Epithelial cell of prostate (primary cell): ENCODE data around the gene SUSD2.
A peak's percentile ranks its signal among the peaks of the same experiment; 100 is the strongest.
"Not testable (repeated sequence)": the region's sequence is repeated elsewhere in the genome, so short reads cannot be mapped to it uniquely, and the experiment has no call there.

Experiments used
- DNase-seq: peaks from one replicate; pipeline ENCODE4 v3.0.0-alpha.2; 2011; ENCODE audit warnings: low read depth, low spot score
- H3K27ac ChIP-seq: fragments of 450-650 bp; 2 replicates; pipeline ENCODE4 v1.5.1; 2017; ENCODE audit warnings: mild to moderate bottlenecking

SUSD2 gene

GRCh38 chr22:24181088-24181995 lies at the start of gene SUSD2:
SUSD2 (plus strand) TSS chr22:24181487; CDS start chr22:24181520, 33 bp downstream.
- no peak within 1 kb of the TSS for H3K27ac ChIP-seq
- DNase-seq: no peak

- DNase-seq: no peak
- no peak overlapping the region for H3K27ac ChIP-seq
Observed at GRCh38 chr22:24133187-24133965, 47.9 kb upstream of the SUSD2 start.

GRCh38 chr22:24134090-24134846 lies 47.0 kb upstream of the SUSD2 start:
- no peak for DNase-seq
- H3K27ac ChIP-seq: no peak overlapping the region

- not testable (repeated sequence) for DNase-seq, H3K27ac ChIP-seq
Observed at GRCh38 chr22:24136533-24136932, 44.8 kb upstream of the SUSD2 start.

- no peak overlapping the region for H3K27ac ChIP-seq
- DNase-seq: no peak
Observed at GRCh38 chr22:24137595-24137994, 43.7 kb upstream of the SUSD2 start.

GRCh38 chr22:24138649-24139420 lies 42.5 kb upstream of the SUSD2 start:
- no peak overlapping the region for H3K27ac ChIP-seq
- no peak for DNase-seq

GRCh38 chr22:24140357-24140756 lies 40.9 kb upstream of the SUSD2 start:
- no peak overlapping the region for H3K27ac ChIP-seq
- no peak for DNase-seq

GRCh38 chr22:24141586-24141985 lies 39.7 kb upstream of the SUSD2 start:
- DNase-seq: peak; percentile 36
- peak overlapping the region; percentile 52 for H3K27ac ChIP-seq

- DNase-seq: no peak
- peak overlapping the region; percentile 52 for H3K27ac ChIP-seq
Observed at GRCh38 chr22:24142241-24142640, 39.0 kb upstream of the SUSD2 start.

- no peak overlapping the region for H3K27ac ChIP-seq
- DNase-seq: no peak
Observed at GRCh38 chr22:24142831-24143230, 38.5 kb upstream of the SUSD2 start.

- no peak overlapping the region for H3K27ac ChIP-seq
- DNase-seq: no peak
Observed at GRCh38 chr22:24144056-24144777, 37.1 kb upstream of the SUSD2 start.

GRCh38 chr22:24144778-24145085 lies 36.6 kb upstream of the SUSD2 start:
- DNase-seq: no peak
- H3K27ac ChIP-seq: no peak overlapping the region

- peak overlapping the region; percentile 21 for H3K27ac ChIP-seq
- DNase-seq: no peak
Observed at GRCh38 chr22:24145446-24146193, 35.7 kb upstream of the SUSD2 start.

- no peak for DNase-seq
Observed at GRCh38 chr22:24146194-24146616, 35.1 kb upstream of the SUSD2 start.

GRCh38 chr22:24146791-24147353 lies 34.4 kb upstream of the SUSD2 start:
- H3K27ac ChIP-seq: peak overlapping the region; percentile 21
- DNase-seq: no peak

More at GRCh38 chr22:24146194-24146616, 35.1 kb upstream of the SUSD2 start:
- peak overlapping the region; percentile 21 for H3K27ac ChIP-seq

- H3K27ac ChIP-seq: no peak overlapping the region
- no peak for DNase-seq
Observed at GRCh38 chr22:24147666-24148065, 33.6 kb upstream of the SUSD2 start.

GRCh38 chr22:24148266-24149197 lies 32.8 kb upstream of the SUSD2 start:
- DNase-seq: no peak
- H3K27ac ChIP-seq: no peak overlapping the region
